Pancreas (tissue), 10 donors: Measurements from ENCODE around the gene DTWD1. TPM values are rescaled to one million over a fixed set of nuclear protein-coding genes. Genes with fewer than 3 reads are reported as not detected.
A peak's percentile ranks its signal among the peaks of the same experiment; 100 is the strongest.
"Not testable (repeated sequence)": the region's sequence is repeated elsewhere in the genome, so short reads cannot be mapped to it uniquely, and the experiment has no call there.

Experiments
- ATAC-seq, 4 donors: fragments of 200-7000 bp; cut with Tn5 transposase; one replicate each; pipeline versions ENCODE4 v1.8.0 to v1.9.1; 2020; ENCODE audit warnings: mild to moderate bottlenecking in 4 of 4, moderate library complexity in 4 of 4
- DNase-seq, 6 donors: peaks; one replicate each; pipeline ENCODE4 v3.0.0-alpha.2; 2020
- FAIRE-seq: peaks from 2 replicates; lab custom pipeline; 2012; peaks lifted over from hg19 to GRCh38; lab: Jason Lieb, UNC
- H3K27ac ChIP-seq, 4 donors: fragments of 200-600 bp; sonication (generic); 1 replicate in 3 of 4; 2 replicates in 1 of 4; pipeline versions ENCODE4 v1.5.0 to v1.8.0; 2020
- H3K27me3 ChIP-seq, 4 donors: fragments of 200-600 bp; one replicate each; pipeline ENCODE4 v1.8.0; 2021
- H3K36me3 ChIP-seq, 3 donors: fragments of 200-600 bp; sonication (generic) in 1 of 3; one replicate each; pipeline versions ENCODE4 v1.5.0 to v1.8.0; 2020 to 2021
- H3K4me1 ChIP-seq, 3 donors: fragments of 200-600 bp; one replicate each; pipeline ENCODE4 v1.8.0; 2021
- H3K4me3 ChIP-seq, 4 donors: fragments of 200-600 bp; sonication (generic) in 2 of 4; one replicate each; pipeline versions ENCODE4 v1.5.0 to v1.8.0; 2020 to 2021
- H3K9me3 ChIP-seq, 4 donors: fragments of 200-600 bp; one replicate each; pipeline ENCODE4 v1.8.0; 2021
- CTCF ChIP-seq, 4 donors: fragments of 200-600 bp; sonication (generic) in 3 of 4; IDR thresholded peaks; one replicate each; pipeline versions ENCODE4 v1.5.0 to v1.8.0; 2021; ENCODE audit warnings: antibody characterized with exemption in 4 of 4
- WGBS, 2 donors: extraction: QIAGEN DNeasy Blood & Tissue Kit; methylation state at CpG; one replicate each; pipeline ENCODE4 v1.1.7; 2013; 5-methylcytosine and 5-hydroxymethylcytosine counted together
- intact Hi-C, 3 donors: fragments of 100-400 bp; cut with DNase I; formaldehyde crosslinking; loops; one replicate each; pipeline versions ENCODE4 v1.11.1 to v1.14.2; 2022
- polyA plus RNA-seq, 2 donors: library from polyadenylated mRNA; stranded (reverse); fragments of 200-250 nt; gene quantifications; one replicate each; pipeline ENCODE4 v1.2.3, GENCODE V29; 2013
- total RNA-seq, 6 donors: library from RNA; stranded (reverse); fragmentation: NEBNext Ultra II Directional in 4 of 6; extraction: Animal tissue kit (Norgen Biotek cat#: 25700) in 4 of 6; gene quantifications; one replicate each; pipeline versions ENCODE4 v1.2.1 to v1.2.4, GENCODE V29; 2021 to 2023
- donor health status: healthy with polysubstance abuse.
- donor health status: DM: no; HTN: no; CAD: no; lungs with moderate emphysema.
- donor health status: DM: no; HTN: no; CAD: no.
- donor health status: control.
- donor health status: control.
- donor health status: Bipolar disorder and iron deficiency.
- donor health status: DM: yes; HTN: yes; CAD: no.
- donor health status: DM: no; HTN: no; CAD: no.
- donor health status: DM: no; HTN: no; CAD: no.
- donor health status: DM: yes; HTN: yes; CAD: no.

DTWD1 gene
- total and polyA plus RNA-seq, 8 donors = 18.4 to 31.6 (median 23.0) TPM

GRCh38 chr15:49605588-49605987 is 15.3 kb upstream of the DTWD1 start:
- no peaks in the 10 kb centered on the region for H3K9me3 ChIP-seq
- FAIRE-seq (no peak), ATAC-seq (no peak), DNase-seq (peak in 1 of 6 donors; percentile 49)
- no peaks in the 10 kb centered on the region for H3K4me1 ChIP-seq
- H3K36me3 ChIP-seq = no peaks in the 10 kb centered on the region
- no peak overlapping the region for H3K27ac ChIP-seq
- 99 to 100% methylated on average over 2 of the region's 2 CpGs for WGBS, 2 donors
- TF ChIP-seq CTCF (IDR thresholded peaks at IDR 0.05) = no peak
- no peak overlapping the region for H3K4me3 ChIP-seq
- intact Hi-C loops = no loop called here
- H3K27me3 ChIP-seq = no peaks in the 10 kb centered on the region

GRCh38 chr15:49606594-49606993 is 14.3 kb upstream of the DTWD1 start:
- no peaks in the 10 kb centered on the region for H3K27me3 ChIP-seq
- no peak for ATAC-seq
- FAIRE-seq = no peak
- no peak overlapping the region for H3K27ac ChIP-seq
- no peaks in the 10 kb centered on the region for H3K4me1 ChIP-seq
- H3K36me3 ChIP-seq = no peaks in the 10 kb centered on the region
- no peak overlapping the region for H3K4me3 ChIP-seq
- intact Hi-C loops = no loop called here
- no peak for DNase-seq
- no peak for TF ChIP-seq CTCF (IDR thresholded peaks at IDR 0.05)
- no peaks in the 10 kb centered on the region for H3K9me3 ChIP-seq

- Histone ChIP-seq H3K36me3 (no peaks in the 10 kb centered on the region), H3K4me1 (no peaks in the 10 kb centered on the region), H3K27me3 (no peaks in the 10 kb centered on the region), H3K27ac (no peak overlapping the region), H3K4me3 (no peak overlapping the region), H3K9me3 (no peaks in the 10 kb centered on the region)
- no peak for DNase-seq
- TF ChIP-seq CTCF (IDR thresholded peaks at IDR 0.05) = no peak
- WGBS, 2 donors = 94 to 97% methylated on average over 2 of the region's 2 CpGs
- intact Hi-C loops = no loop called here
- ATAC-seq = no peak
- peak; percentile 66 for FAIRE-seq
Measured at GRCh38 chr15:49610157-49610918, 10.5 kb upstream of the DTWD1 start.

GRCh38 chr15:49612240-49612639 is 8.6 kb upstream of the DTWD1 start:
- 98 to 99% methylated on average over 3 of the region's 3 CpGs for WGBS, 2 donors
- intact Hi-C loops, H3K4me1 ChIP-seq, FAIRE-seq, H3K36me3 ChIP-seq, H3K4me3 ChIP-seq, ATAC-seq, H3K27me3 ChIP-seq, H3K27ac ChIP-seq, DNase-seq, H3K9me3 ChIP-seq: not testable (repeated sequence)

- Histone ChIP-seq H3K36me3 (no peaks in the 10 kb centered on the region), H3K27me3 (no peaks in the 10 kb centered on the region), H3K27ac (no peak overlapping the region), H3K4me3 (no peak overlapping the region), H3K4me1 (peaks cover 6 to 13% (median 12%) of the 10 kb centered on the region in 3 donors), H3K9me3 (no peaks in the 10 kb centered on the region)
- FAIRE-seq (no peak), DNase-seq (no peak), ATAC-seq (no peak)
- no peak for TF ChIP-seq CTCF (IDR thresholded peaks at IDR 0.05)
- WGBS, 2 donors = 85 to 87% methylated on average over 3 of the region's 3 CpGs
- intact Hi-C loops = no loop called here
Measured at GRCh38 chr15:49619226-49619625, 1.6 kb upstream of the DTWD1 start.
